ENCODE measurements around the gene EMX1.

The EMX1 gene

GRCh38 chr2:72917138-72917876, at the start of gene EMX1:
EMX1 (plus strand) TSS chr2:72917519; CDS start chr2:72917853, 334 bp downstream.
- peak; percentile 88 for DNase-seq

GRCh38 chr2:72871060-72871459, 46.3 kb upstream of the EMX1 start:
- DNase-seq = no peak

- no peak for DNase-seq
Observed at GRCh38 chr2:72871880-72872279, 45.4 kb upstream of the EMX1 start.

- no peak for DNase-seq
Observed at GRCh38 chr2:72883356-72883962, 33.9 kb upstream of the EMX1 start.

- no peak for DNase-seq
Observed at GRCh38 chr2:72886505-72887031, 30.8 kb upstream of the EMX1 start.

- peak; percentile 78 for DNase-seq
Observed at GRCh38 chr2:72887032-72887739, 30.1 kb upstream of the EMX1 start, which contains the start of gene SPR. SPR (plus strand) TSS chr2:72887408; CDS start chr2:72887433, 25 bp downstream.

GRCh38 chr2:72887740-72888437, 29.4 kb upstream of the EMX1 start:
- peak; percentile 95 for DNase-seq

GRCh38 chr2:72888438-72889202, 28.7 kb upstream of the EMX1 start:
- DNase-seq = no peak

GRCh38 chr2:72889991-72890390, 27.3 kb upstream of the EMX1 start:
- no peak for DNase-seq

GRCh38 chr2:72891091-72891818, 26.1 kb upstream of the EMX1 start:
- DNase-seq = no peak

- peak; percentile 81 for DNase-seq
Observed at GRCh38 chr2:72892506-72893173, 24.7 kb upstream of the EMX1 start.

GRCh38 chr2:72893594-72894319, 23.6 kb upstream of the EMX1 start:
- DNase-seq = peak; percentile 88

- DNase-seq = no peak
Observed at GRCh38 chr2:72894514-72894913, 22.8 kb upstream of the EMX1 start.

- no peak for DNase-seq
Observed at GRCh38 chr2:72895154-72895553, 22.2 kb upstream of the EMX1 start.

GRCh38 chr2:72895759-72896281, 21.5 kb upstream of the EMX1 start:
- DNase-seq = peak; percentile 84

- no peak for DNase-seq
Observed at GRCh38 chr2:72896446-72896845, 20.9 kb upstream of the EMX1 start.

- peak; percentile 92 for DNase-seq
Observed at GRCh38 chr2:72897785-72898584, 19.3 kb upstream of the EMX1 start.

GRCh38 chr2:72898585-72898906, 18.8 kb upstream of the EMX1 start:
- DNase-seq = no peak

- no peak for DNase-seq
Observed at GRCh38 chr2:72900191-72900825, 17.0 kb upstream of the EMX1 start.

Data from NCI-H82 (cell line).